Sigmoid colon (tissue), 7 donors: ENCODE results near the gene GPC5. TPM values are rescaled to one million over a fixed set of nuclear protein-coding genes. Genes with fewer than 3 reads are reported as not detected.
"Not testable (repeated sequence)": the region's sequence is repeated elsewhere in the genome, so short reads cannot be mapped to it uniquely, and the experiment has no call there.

ENCODE experiments used
- DNase-seq: peaks from one replicate; pipeline ENCODE4 v3.0.0-alpha.2; 2019
- H3K27ac ChIP-seq, 4 donors: fragments of 200-600 bp; sonication (generic); one replicate each; pipeline ENCODE4 v1.5.1; 2016 to 2019; ENCODE audit warnings: mild to moderate bottlenecking in 1 of 4
- H3K27me3 ChIP-seq, 3 donors: fragments of 200-600 bp; sonication (generic); one replicate each; pipeline ENCODE4 v1.5.1; 2019; ENCODE audit warnings: mild to moderate bottlenecking in 1 of 3
- H3K36me3 ChIP-seq, 4 donors: fragments of 200-600 bp; sonication (generic); one replicate each; pipeline ENCODE4 v1.5.1; 2016 to 2019
- H3K4me1 ChIP-seq, 4 donors: fragments of 200-600 bp; sonication (generic); one replicate each; pipeline ENCODE4 v1.5.1; 2017 to 2019
- H3K4me3 ChIP-seq, 4 donors: fragments of 200-600 bp; sonication (generic); one replicate each; pipeline ENCODE4 v1.5.1; 2017 to 2019; ENCODE audit warnings: mild to moderate bottlenecking in 2 of 4, moderate library complexity in 1 of 4
- H3K9me3 ChIP-seq, 4 donors: fragments of 200-600 bp in 3 of 4; sonication (generic) in 3 of 4; one replicate each; pipeline versions ENCODE4 v1.5.1 to v1.6.1; 2013 to 2019
- CTCF ChIP-seq, 4 experiments: fragments of 450-650 bp in 3 of 4; fragments of 200-600 bp in 1 of 4; IDR thresholded peaks; one replicate each; pipeline ENCODE4 v1.5.1; 2016 to 2019; ENCODE audit warnings: antibody characterized with exemption in 4 of 4, mild to moderate bottlenecking in 3 of 4, moderate library complexity in 2 of 4
- EP300 ChIP-seq, 4 donors: sonication (generic); formaldehyde crosslinking; IDR thresholded peaks; one replicate each; pipeline ENCODE4 v1.6.1; 2017; ENCODE audit warnings: antibody characterized with exemption in 4 of 4
- POLR2A ChIP-seq, 2 donors: fragments of 450-650 bp; IDR thresholded peaks; one replicate each; pipeline ENCODE4 v1.6.1; 2016; ENCODE audit warnings: antibody characterized with exemption in 2 of 2, mild to moderate bottlenecking in 2 of 2, moderate library complexity in 2 of 2
- POLR2AphosphoS5 ChIP-seq, 4 donors: sonication (generic); formaldehyde crosslinking; IDR thresholded peaks; one replicate each; pipeline ENCODE4 v1.6.1; 2017; ENCODE audit warnings: antibody characterized with exemption in 4 of 4
- WGBS, 2 donors: extraction: QIAGEN DNeasy Blood & Tissue Kit; methylation state at CpG; one replicate each; pipeline ENCODE4 v1.1.7; 2013; 5-methylcytosine and 5-hydroxymethylcytosine counted together
- intact Hi-C: fragments of 100-400 bp; cut with DNase I; formaldehyde crosslinking; loops from one replicate; pipeline ENCODE4 v1.15.1; 2023
- polyA plus RNA-seq, 3 donors: library from polyadenylated mRNA; stranded (reverse); fragments of 200-250 nt; gene quantifications; one replicate each; pipeline ENCODE4 v1.2.3, GENCODE V29; 2013
- total RNA-seq, 4 donors: library from RNA; depleted of rRNA; stranded (reverse); fragments of >200 nt; gene quantifications; one replicate each; pipeline ENCODE4 v1.1.0, GENCODE V29; 2016
- donor health status: healthy with polysubstance abuse.
- donor health status: Bipolar disorder and iron deficiency.
- donor health status: healthy.

Gene GPC5
- total and polyA plus RNA-seq, 7 donors = 0.39 to 3.9 (median 2.9) TPM; not detected in 2

- H3K27me3 ChIP-seq = no peaks in the 10 kb centered on the region
- 13 to 49% methylated on average over 2 of the region's 2 CpGs for WGBS, 2 donors
- H3K9me3 ChIP-seq = no peaks in the 10 kb centered on the region
- no peak for DNase-seq
- intact Hi-C loops = no loop called here
- H3K27ac ChIP-seq = no peak overlapping the region
- H3K4me3 ChIP-seq = no peak overlapping the region
- H3K4me1 ChIP-seq = no peaks in the 10 kb centered on the region
- H3K36me3 ChIP-seq = no peaks in the 10 kb centered on the region
- TF ChIP-seq EP300 (IDR thresholded peaks at IDR 0.05) (no peak), POLR2A (IDR thresholded peaks at IDR 0.05) (no peak), POLR2AphosphoS5 (IDR thresholded peaks at IDR 0.05) (no peak), CTCF (IDR thresholded peaks at IDR 0.05) (no peak)
These were observed 378.3 kb downstream of the GPC5 start for GRCh38 chr13:91776611-91777193.

GRCh38 chr13:91778123-91778522 lies 379.7 kb downstream of the GPC5 start:
- H3K9me3 ChIP-seq = no peaks in the 10 kb centered on the region
- TF ChIP-seq POLR2AphosphoS5 (IDR thresholded peaks at IDR 0.05) (no peak), EP300 (IDR thresholded peaks at IDR 0.05) (no peak), POLR2A (IDR thresholded peaks at IDR 0.05) (no peak), CTCF (IDR thresholded peaks at IDR 0.05) (no peak)
- intact Hi-C loops = no loop called here
- no peak overlapping the region for H3K27ac ChIP-seq
- no peaks in the 10 kb centered on the region for H3K36me3 ChIP-seq
- H3K27me3 ChIP-seq = no peaks in the 10 kb centered on the region
- no peak for DNase-seq
- H3K4me3 ChIP-seq = no peak overlapping the region
- no peaks in the 10 kb centered on the region for H3K4me1 ChIP-seq
- WGBS, 2 donors = 74 to 85% methylated on average over 4 of the region's 4 CpGs

- DNase-seq, H3K27me3 ChIP-seq, H3K4me1 ChIP-seq, H3K27ac ChIP-seq, H3K9me3 ChIP-seq, H3K36me3 ChIP-seq, intact Hi-C loops, H3K4me3 ChIP-seq: not testable (repeated sequence)
- WGBS, 2 donors = 58 to 67% methylated on average over 7 of the region's 7 CpGs
These were observed 383.7 kb downstream of the GPC5 start for GRCh38 chr13:91781982-91782691.

GRCh38 chr13:91785431-91786119 lies 387.2 kb downstream of the GPC5 start:
- no peak overlapping the region for H3K27ac ChIP-seq
- H3K4me1 ChIP-seq = no peaks in the 10 kb centered on the region
- no peaks in the 10 kb centered on the region for H3K36me3 ChIP-seq
- H3K9me3 ChIP-seq = no peaks in the 10 kb centered on the region
- intact Hi-C loops = no loop called here
- H3K27me3 ChIP-seq = no peaks in the 10 kb centered on the region
- WGBS, 2 donors = 74 to 80% methylated on average over 5 of the region's 5 CpGs
- no peak overlapping the region for H3K4me3 ChIP-seq
- TF ChIP-seq CTCF (IDR thresholded peaks at IDR 0.05) (no peak), POLR2A (IDR thresholded peaks at IDR 0.05) (no peak), POLR2AphosphoS5 (IDR thresholded peaks at IDR 0.05) (no peak), EP300 (IDR thresholded peaks at IDR 0.05) (no peak)
- DNase-seq = no peak

- no peak for DNase-seq
- no peak overlapping the region for H3K27ac ChIP-seq
- no peak overlapping the region for H3K4me3 ChIP-seq
- TF ChIP-seq POLR2A (IDR thresholded peaks at IDR 0.05) (no peak), POLR2AphosphoS5 (IDR thresholded peaks at IDR 0.05) (no peak), CTCF (IDR thresholded peaks at IDR 0.05) (no peak), EP300 (IDR thresholded peaks at IDR 0.05) (no peak)
- no peaks in the 10 kb centered on the region for H3K36me3 ChIP-seq
- intact Hi-C loops = no loop called here
- no peaks in the 10 kb centered on the region for H3K27me3 ChIP-seq
- H3K4me1 ChIP-seq = no peaks in the 10 kb centered on the region
- H3K9me3 ChIP-seq = no peaks in the 10 kb centered on the region
- 91 to 92% methylated on average over 1 of the region's 1 CpG for WGBS, 2 donors
These were observed 393.6 kb downstream of the GPC5 start for GRCh38 chr13:91792054-91792453.
